ENCODE results near the gene AKAP12.

- TF ChIP-seq CTCF (IDR thresholded peaks at IDR 0.05) (no peak), EZH2phosphoT487 (IDR thresholded peaks at IDR 0.05) (no peak), EZH2 (IDR thresholded peaks at IDR 0.05) (no peak)
Measured at GRCh38 chr6:151351146-151351700, 111.5 kb downstream of the AKAP12 start.
